Astrocyte of the cerebellum (primary cell): Measurements from ENCODE around the gene SLC15A1.

ENCODE experiments used
- DNase-seq: peaks from one replicate; pipeline ENCODE4 v3.0.0-alpha.2; 2011; ENCODE audit warnings: low read depth
- H3K4me3 ChIP-seq: 2 replicates; pipeline ENCODE4 v1.5.1; 2011; ENCODE audit warnings: mild to moderate bottlenecking, low read depth, low read length, moderate library complexity
- CTCF ChIP-seq: IDR thresholded peaks from 2 replicates; pipeline ENCODE4 v1.5.1; 2012; ENCODE audit warnings: low read length, low read depth, moderate library complexity, mild to moderate bottlenecking; ENCODE audit errors: missing control alignments
- in situ Hi-C: cut with HindIII; loops from 2 replicates; pipeline ENCODE4 v1.10.0; 2017; ENCODE audit warnings: low sequenced_read_pairs

SLC15A1 gene

GRCh38 chr13:98796798-98797197 lies 44.3 kb upstream of the SLC15A1 start:
- TF ChIP-seq CTCF = no peak
- in situ Hi-C loops = no loop called here
- no peak for DNase-seq

GRCh38 chr13:98796191-98796590 lies 43.7 kb upstream of the SLC15A1 start:
- DNase-seq = no peak
- no peak overlapping the region for H3K4me3 ChIP-seq
- in situ Hi-C loops = no loop called here
- TF ChIP-seq CTCF = no peak

More at GRCh38 chr13:98796798-98797197, 44.3 kb upstream of the SLC15A1 start:
- H3K4me3 ChIP-seq = no peak overlapping the region

GRCh38 chr13:98795220-98795619 lies 42.7 kb upstream of the SLC15A1 start:
- TF ChIP-seq CTCF = no peak
- H3K4me3 ChIP-seq = no peak overlapping the region
- in situ Hi-C loops = no loop called here
- no peak for DNase-seq

GRCh38 chr13:98794498-98794897 lies 42.0 kb upstream of the SLC15A1 start:
- no peak for DNase-seq
- in situ Hi-C loops = no loop called here
- no peak overlapping the region for H3K4me3 ChIP-seq
- no peak for TF ChIP-seq CTCF

- no peak overlapping the region for H3K4me3 ChIP-seq
- in situ Hi-C loops = no loop called here
- TF ChIP-seq CTCF = no peak
- no peak for DNase-seq
Observed at GRCh38 chr13:98792785-98793495, 40.5 kb upstream of the SLC15A1 start.

GRCh38 chr13:98792321-98792720 lies 39.8 kb upstream of the SLC15A1 start:
- no peak overlapping the region for H3K4me3 ChIP-seq
- no peak for TF ChIP-seq CTCF
- in situ Hi-C loops = no loop called here
- DNase-seq = no peak
